NCI-H2107 (cell line): Measurements from ENCODE around the gene SYNRG.
"Not testable (repeated sequence)": the region's sequence is repeated elsewhere in the genome, so short reads cannot be mapped to it uniquely, and the experiment has no call there.

Experiments
- DNase-seq: peaks from one replicate; lab custom pipeline; 2025; lab: John Stamatoyannopoulos, UW

The SYNRG gene, protein sequence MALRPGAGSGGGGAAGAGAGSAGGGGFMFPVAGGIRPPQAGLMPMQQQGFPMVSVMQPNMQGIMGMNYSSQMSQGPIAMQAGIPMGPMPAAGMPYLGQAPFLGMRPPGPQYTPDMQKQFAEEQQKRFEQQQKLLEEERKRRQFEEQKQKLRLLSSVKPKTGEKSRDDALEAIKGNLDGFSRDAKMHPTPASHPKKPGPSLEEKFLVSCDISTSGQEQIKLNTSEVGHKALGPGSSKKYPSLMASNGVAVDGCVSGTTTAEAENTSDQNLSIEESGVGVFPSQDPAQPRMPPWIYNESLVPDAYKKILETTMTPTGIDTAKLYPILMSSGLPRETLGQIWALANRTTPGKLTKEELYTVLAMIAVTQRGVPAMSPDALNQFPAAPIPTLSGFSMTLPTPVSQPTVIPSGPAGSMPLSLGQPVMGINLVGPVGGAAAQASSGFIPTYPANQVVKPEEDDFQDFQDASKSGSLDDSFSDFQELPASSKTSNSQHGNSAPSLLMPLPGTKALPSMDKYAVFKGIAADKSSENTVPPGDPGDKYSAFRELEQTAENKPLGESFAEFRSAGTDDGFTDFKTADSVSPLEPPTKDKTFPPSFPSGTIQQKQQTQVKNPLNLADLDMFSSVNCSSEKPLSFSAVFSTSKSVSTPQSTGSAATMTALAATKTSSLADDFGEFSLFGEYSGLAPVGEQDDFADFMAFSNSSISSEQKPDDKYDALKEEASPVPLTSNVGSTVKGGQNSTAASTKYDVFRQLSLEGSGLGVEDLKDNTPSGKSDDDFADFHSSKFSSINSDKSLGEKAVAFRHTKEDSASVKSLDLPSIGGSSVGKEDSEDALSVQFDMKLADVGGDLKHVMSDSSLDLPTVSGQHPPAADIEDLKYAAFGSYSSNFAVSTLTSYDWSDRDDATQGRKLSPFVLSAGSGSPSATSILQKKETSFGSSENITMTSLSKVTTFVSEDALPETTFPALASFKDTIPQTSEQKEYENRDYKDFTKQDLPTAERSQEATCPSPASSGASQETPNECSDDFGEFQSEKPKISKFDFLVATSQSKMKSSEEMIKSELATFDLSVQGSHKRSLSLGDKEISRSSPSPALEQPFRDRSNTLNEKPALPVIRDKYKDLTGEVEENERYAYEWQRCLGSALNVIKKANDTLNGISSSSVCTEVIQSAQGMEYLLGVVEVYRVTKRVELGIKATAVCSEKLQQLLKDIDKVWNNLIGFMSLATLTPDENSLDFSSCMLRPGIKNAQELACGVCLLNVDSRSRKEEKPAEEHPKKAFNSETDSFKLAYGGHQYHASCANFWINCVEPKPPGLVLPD (N-terminal part only)

DNA sequence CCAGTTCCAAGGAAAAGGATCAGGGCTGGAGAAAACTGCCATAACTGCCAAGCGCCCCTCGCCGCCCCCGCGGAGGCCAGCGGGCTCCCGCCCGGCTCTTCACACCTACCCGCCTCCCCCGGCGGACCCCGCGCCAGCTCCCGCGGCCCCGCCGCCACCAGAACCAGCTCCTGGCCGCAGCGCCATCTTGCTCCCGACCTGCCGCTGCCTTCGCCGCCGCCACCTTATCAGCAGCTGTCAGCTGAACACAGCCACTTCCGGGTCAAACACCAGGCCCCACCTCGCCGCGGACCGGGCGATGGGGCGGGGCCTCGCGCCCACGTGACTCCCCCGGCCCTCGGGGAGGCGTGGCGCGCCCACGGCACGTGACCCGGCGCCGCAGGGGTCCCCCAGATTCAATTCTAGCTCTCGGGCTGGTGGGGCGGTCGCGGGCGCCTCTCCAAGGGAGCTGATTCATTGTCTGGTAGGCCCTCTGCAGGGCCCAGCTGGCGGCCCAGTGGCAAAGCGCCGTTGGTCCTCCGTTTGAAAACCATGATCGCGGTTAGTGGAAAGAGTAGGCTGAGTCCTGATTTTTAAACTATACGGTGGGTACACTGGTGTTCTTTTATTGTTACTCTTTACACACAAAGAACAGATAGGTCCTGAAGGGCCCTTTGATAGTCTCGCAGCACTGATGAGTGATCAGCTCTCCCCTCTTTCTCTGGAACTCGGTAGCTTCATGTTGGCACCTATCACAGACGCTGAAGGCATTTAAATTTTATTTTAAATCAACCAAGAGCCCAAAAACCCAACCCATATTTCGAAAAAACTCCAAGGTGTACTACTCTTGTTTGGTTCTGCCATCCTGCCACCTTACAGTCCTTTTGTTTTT, at the start of gene SYNRG:
Gene SYNRG, minus strand, starts transcription at position 249 of the 871 bp plus-strand sequence. Its CDS starts 63 bp downstream, at position 186.
- DNase-seq = peak; percentile 95

DNA sequence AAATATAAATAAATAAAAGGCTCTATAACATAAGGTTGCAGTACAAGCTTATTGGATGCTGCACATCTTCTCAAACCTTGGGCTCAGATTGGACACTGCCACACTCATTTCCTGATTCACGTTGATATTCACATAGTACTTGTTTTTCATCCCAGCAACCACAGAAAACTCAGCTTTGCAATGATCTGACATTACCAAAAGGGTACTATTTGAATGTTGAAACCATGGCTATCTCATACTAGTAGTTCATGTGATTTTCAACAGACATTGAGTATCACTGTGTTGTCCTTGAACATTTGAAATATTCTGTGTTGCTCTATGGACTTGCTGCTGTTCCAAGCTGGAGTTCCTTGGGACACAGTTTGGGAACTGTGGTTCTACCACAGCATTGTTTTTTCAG, 48.0 kb upstream of the SYNRG start:
- no peak for DNase-seq

DNA sequence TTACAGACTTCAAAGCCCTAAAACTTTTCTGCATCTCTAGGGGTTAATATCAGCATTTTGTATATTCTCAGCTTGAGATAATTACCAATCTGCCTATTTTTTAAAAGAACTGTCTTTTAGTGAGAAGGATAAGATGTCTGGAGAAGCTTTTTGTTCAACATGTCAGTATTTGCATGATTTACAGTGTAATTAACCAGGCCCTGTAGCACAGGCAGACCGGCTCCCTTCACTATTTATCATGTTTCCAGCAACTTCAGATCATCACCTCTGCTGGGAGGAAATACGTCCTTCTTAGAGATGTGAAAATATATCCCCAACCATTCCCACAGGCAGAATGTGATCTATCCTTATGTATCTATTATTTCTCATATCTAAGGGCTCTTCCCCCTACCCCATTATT, 42.6 kb upstream of the SYNRG start:
- DNase-seq = no peak

DNA sequence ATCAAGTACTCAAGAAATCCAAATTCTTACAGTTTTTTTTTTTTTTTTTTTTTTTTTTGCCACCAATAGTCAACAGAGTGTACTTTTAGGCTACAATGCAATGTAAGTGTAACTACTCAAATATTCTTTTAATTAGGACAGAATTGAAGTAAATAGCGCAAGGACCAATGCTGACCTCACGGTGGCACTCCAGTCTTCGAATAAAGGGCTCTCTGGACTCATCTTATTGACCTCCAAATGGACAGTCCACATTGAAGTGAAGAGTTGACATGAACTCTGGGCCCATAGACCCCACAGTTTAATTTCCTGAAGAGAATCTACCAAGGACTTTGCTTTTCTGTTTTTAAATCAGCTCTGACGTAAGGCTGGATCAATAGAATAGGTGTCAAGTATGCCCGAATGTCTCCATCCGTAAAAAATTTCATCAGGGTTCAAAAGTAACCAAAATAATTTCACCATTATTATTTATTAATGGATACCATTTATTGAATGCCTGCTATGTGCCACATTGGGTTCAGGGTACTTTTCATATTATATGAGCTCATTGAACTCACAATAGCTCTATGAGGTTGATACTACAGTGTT, 41.3 kb upstream of the SYNRG start:
- no peak for DNase-seq

DNA sequence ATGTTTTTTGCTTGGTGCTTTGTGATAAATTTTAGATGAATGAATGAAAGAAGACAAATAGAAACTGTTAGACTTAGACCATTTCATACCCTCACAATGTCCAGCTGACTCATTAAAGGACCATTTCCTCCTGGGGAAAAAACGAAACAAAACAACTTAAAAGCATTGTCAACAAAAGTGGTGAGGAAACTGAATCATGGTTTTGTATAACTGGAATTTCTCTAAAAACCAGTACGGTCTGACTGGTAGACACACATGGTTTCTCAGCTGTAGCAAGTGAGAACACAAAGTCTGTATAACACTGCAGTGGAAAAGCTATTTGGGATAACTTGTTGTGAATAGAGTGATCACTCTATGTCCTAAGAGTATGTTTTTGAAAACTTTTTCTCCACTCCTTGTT, 39.3 kb upstream of the SYNRG start:
- DNase-seq = no peak

DNA sequence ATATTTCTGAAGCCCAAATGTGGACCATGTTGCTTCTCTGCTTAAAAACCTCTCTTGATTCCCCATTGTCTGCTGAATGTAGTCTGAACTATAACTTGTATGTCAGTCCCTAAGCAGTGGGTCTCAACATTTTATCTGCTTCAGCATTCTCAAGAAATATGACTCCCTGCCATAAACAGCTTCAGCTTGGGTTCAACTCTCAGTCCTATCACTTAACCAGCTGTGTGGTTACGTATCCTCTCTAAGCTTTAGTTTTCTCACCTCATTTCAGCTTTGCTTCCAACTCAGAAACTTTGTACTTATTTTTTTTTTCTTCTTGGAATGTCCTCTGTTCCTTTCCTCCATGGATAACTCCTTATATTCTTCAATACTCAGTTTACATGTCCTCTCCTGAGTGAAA, 38.6 kb upstream of the SYNRG start:
- no peak for DNase-seq

DNA sequence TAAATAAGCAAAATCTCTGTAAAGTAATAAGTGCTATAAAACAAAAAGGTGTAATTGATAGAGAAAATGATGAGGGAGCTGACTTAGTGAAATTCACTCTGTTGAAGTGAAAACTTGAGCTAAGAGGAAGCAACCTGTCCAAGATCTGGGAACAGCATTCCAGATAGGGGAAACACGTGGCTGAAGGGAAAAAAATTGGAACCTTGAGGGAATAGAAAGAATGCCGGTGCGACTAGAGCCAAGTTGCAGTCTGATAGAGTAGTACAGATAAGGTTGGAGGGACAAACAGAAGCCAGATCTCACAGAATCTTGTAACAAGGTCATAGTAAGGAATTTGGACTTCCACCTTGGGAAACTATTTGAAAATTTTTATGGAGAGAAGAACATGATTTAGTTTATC, 34.7 kb upstream of the SYNRG start:
- no peak for DNase-seq

DNA sequence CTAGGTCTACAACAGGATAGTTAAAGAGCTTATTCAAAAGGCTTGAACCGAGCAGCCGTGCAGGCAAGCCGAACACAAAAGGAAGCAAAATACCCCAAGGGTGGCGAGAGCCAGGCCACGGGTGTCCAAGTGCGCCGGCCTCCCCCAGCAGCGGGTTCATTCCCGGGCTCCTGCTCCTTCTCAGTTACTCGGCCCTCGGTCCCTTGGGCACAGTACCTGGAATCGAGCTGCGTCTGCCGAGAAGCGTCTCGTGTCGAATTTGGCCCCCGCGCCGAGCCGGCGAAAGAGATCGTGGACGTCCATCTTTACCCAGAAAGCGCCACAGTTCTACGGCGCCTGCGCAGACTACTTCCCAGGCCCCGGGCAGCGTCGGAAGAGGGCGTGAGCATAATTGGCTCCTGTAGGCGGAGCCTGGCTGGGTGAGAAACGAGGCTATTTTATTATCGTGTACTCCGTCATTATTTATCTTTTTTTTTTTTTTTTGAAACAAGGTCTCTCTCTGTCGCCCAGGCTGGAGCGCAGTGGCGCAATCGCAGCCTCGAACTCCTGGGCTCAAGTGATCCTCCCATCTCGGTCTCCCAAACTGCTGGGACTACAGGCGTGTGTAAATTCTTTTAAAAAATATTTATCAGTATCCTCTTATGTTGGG, 34.0 kb upstream of the SYNRG start, which contains the start of gene DDX52:
Gene DDX52, minus strand, starts transcription at position 329 of the 649 bp plus-strand sequence. Its CDS starts 26 bp downstream, at position 303.
- peak; percentile 56 for DNase-seq

DNA sequence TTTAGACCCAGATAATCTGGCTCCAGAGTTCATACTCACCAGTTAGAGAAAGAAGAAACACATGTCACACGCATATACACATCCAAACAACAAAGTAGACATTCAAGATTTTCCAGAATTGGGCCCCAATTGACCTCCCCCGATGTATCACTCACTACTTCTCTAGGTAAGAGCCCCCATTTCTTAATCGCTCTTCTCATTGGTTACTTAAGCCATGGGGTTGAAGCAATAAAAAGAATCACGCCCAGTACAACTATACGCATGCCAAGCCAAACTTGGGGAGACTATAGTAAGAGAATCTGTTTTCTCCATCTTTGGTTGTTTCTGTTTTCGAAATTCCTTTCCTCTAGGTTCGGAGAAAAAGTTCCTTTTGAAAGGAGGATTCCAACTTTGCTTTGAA, 33.5 kb upstream of the SYNRG start:
- no peak for DNase-seq

DNA sequence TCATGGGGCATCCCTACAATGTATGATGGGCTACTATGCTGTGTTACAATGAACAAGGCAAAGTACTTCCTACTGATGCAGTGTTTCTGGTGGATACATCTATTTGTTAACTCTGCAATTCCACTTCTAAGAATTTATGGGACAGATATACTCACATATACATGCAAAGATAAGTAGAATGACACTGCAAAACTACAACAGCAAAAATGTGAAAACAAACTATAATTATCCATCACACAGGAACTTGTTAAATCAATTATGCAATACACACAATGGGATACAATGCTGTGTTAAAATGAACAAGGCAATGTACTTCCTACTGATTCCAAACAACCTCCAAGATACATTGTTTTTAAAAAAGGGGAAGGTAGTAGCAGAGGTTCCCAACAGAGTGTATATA, 30.8 kb upstream of the SYNRG start:
- DNase-seq = no peak

DNA sequence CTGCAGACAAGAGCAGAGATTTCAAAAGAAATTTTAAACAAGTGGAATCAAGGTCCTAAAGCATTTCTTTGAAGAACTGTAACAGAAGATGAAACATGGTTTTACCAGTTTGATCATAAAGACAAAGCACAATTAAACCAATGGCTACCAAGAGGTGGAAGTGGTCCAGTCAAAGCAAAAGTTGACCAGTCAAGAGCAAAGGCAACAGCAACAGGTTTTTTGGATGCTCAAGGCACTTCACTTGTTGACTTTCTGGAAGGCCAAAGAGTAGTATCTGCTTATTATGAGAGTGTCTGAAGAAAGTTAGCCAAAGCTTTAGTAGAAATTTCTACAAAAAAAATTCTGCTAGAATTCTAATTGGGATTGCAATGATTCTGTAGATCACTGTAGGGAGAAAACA, 28.7 kb upstream of the SYNRG start:
- no peak for DNase-seq

DNA sequence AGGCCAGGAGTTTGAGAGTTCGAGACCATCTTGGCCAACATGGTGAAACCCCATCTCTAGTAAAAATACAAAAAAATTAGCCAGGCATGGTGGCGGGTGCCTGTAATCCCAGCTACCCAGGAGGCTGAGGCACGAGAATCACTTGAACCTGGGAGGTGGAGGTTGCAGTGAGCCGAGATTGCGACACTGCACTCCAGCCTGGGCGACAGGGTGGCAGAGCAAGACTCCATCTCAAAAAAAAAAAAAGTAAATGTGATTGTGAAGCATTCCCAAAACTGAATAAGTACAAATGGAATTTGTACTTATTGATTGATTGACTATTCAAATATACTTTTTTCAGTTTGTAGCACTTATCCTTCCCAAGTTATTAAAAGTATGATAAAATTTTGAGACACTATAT, 7.2 kb upstream of the SYNRG start:
- not testable (repeated sequence) for DNase-seq

DNA sequence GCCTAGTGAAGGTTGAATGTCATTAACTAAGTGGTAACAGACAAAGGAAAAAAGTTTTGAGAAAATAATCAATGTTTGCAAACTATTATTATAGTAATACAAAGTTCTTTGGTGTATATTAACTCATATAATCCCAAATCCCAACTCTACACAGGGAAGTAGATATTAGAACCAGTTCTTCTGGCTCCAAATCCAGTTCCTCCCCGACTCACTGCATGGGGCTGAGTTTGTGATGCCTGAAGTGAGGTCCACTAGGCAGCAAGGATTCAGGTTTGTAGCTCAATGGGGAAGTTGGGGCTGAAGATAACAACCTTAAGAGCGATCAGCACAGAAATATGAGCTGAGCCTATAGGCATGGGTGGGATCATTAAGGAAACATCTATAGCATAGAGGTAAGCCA, 5.6 kb upstream of the SYNRG start:
- no peak for DNase-seq

DNA sequence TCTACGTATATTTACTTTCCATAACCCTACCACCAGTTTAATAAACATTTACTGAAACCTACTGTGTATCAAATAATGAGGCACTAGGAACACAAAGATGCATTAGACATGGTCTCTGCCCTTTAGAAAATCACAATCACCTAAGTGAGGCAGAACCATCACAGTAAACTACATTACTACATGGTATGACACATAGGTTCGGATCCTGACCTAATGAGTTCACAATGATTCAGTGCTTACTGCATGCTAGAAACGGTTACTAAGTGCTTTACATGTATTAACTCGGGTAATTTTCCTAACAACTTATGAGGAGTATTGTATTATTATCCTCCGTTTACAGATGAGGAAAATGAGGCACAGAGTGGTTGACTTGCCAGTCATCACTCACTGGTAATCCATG, 5.2 kb upstream of the SYNRG start:
- no peak for DNase-seq

DNA sequence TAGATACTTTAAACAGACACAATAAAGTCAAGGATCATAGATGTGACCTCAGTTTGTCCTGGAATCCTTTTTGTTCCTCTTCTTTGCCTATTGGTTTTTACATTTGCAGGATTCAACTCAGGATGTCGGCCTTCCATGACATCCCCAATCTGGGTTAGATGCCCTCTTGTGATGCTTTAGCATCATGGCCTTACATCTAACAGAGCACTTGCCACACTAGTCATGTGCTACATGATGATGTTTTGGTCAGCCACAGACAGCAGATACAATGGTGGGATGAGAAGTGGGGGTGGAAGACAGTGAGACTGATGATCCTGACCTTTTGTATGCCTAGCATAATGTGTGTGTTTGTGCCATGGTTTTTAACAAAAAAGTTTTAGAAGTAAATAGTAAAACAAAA, 1.8 kb upstream of the SYNRG start:
- DNase-seq = no peak

DNA sequence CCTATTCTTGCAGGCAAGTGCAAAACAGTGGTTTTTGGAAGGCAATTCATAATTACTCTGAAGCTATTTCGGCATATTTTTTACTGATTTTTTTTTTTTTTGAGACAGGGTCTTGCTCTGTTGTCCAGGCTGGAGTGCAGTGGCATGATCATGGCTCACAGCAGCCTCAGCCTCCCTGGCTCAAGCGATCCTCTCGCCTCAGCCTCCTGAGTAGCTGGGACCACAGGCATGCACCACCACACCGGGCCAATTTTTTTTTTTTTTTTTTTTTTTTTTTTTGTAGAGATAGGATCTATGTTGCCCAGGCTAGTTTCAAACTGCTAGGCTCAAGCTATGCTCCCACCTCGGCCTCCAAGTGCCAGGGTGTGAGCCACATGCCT, 813 bp upstream of the SYNRG start:
- DNase-seq = not testable (repeated sequence)

DNA sequence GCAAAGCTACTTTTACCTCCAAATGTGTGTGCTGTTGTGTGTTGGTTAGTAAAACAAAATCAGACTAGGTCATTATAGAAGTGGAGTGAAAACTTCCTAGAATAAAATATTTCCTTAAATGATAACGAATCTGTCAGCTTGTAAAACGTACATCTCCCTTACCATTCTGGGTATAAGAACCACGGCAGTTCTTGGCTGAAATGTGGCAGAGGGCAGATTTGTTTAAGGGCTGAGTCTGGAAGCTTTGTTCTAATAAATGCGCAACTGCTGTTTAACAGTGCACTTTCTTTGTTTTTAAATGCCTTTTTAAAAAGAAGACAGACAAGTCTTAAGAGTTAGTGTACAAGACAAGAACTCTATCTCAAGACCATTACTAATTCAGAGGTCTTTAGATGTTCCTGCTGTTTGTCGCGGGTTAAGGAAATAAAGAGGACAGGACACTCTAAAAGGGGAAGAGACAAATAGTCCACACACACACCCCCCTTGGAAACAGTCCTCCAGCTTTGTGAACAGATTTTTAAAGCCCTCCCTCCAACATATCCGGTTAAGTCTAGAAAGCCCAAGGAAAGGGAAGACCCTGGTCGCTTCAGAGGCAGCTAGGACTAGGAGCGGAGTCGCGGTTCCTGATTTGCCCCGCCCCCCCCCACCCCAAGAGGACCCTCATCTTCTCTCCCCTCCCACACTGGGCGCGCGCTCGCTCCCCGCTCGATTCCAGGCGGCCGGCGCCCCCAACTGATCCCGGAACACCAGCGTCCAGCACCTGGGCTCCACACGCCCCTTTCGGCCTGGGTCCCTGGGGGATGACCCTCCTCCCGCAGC, 658 bp downstream of the SYNRG start:
- DNase-seq = no peak

DNA sequence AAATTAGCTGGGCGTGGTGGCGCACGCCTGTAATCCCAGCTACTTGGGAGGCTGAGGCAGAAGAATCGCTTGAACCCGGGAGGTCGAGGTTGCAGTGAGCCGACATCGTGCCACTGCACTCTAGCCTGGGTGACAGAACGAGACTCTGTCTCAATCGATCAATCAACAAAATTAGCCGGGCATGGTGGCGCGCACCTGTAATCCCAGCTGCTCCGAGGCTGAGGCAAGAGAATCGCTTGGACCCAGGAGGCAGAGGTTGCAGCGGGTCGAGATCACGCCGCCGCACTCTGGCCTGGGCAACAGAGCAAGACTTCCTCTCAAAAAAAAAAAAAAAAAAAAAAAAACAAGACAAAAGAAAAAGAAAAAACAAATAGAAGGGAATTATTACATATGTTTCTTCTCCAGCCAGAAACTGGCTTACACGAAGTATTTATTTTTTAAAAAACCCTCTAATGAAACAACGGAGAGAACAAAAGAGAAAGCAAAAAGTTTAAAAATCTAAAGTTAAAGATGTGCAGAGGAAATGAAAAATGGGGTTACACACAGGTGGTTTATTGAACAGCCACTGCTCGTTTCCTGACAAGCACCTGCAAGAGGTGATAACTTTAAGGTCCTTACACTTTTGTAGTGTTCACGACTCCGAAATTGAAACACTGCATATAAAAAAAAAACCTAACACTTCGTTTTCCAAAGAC, 1.4 kb downstream of the SYNRG start:
- no peak for DNase-seq
